Measurements from ENCODE around the gene CPNE5. TPM values are rescaled to one million over a fixed set of nuclear protein-coding genes. Genes with fewer than 3 reads are reported as not detected.
"Not testable (repeated sequence)": the region's sequence is repeated elsewhere in the genome, so short reads cannot be mapped to it uniquely, and the experiment has no call there.

Gene CPNE5
- total RNA-seq, 1 donor from 2014 or later = 59.1 TPM

- CTCF ChIA-PET = no interaction called here
- Mint-ChIP-seq H3K9me3 (no peaks in the 10 kb centered on the region), H3K27ac (no peak overlapping the region), H3K27me3 (peaks cover 3% of the 10 kb centered on the region), H3K36me3 (ENCODE audit: low read depth) (no peaks in the 10 kb centered on the region), H3K4me3 (no peak overlapping the region), H3K4me1 (no peaks in the 10 kb centered on the region)
- no peak for ATAC-seq (ENCODE audit: low read depth)
- TF ChIP-seq CTCF (IDR thresholded peaks at IDR 0.05) = no peak
- no peak for DNase-seq
- POLR2A ChIA-PET = no interaction called here
- intact Hi-C loops (cut with micrococcal nuclease) = no loop called here
Observed at GRCh38 chr6:36814249-36814648, 25.0 kb downstream of the CPNE5 start.

DNA sequence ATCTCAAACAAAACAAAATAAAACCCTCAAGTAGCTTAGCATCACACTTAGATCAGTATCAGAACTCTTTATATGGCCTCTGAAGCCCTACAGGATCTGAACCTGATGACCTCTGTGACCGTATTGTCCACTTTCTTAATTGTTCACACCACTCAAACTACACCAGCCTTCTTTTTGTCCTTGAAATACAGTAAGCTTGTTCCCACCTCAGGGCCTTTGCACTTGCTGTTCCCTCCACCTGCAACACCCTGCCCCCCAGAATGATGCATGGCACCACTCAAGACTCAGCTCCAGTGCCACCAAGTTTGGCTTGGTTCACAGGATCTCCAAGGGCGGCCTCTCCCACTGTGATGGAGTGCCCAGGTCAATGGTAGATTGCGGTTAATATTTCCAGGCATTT lies 25.7 kb downstream of the CPNE5 start:
- Mint-ChIP-seq H3K27ac (no peak overlapping the region), H3K27me3 (peaks cover 7% of the 10 kb centered on the region), H3K9me3 (no peaks in the 10 kb centered on the region), H3K4me3 (no peak overlapping the region), H3K4me1 (no peaks in the 10 kb centered on the region), H3K36me3 (ENCODE audit: low read depth) (no peaks in the 10 kb centered on the region)
- TF ChIP-seq CTCF (IDR thresholded peaks at IDR 0.05) = no peak
- no peak for ATAC-seq (ENCODE audit: low read depth)
- intact Hi-C loops (cut with micrococcal nuclease) = no loop called here
- no peak for DNase-seq
- POLR2A ChIA-PET = interaction anchor here (0.6 kb wide), 1 partner anchor 281 kb away, joined by 6 read pairs; no protein-coding TSS in a partner anchor
- CTCF ChIA-PET = no interaction called here

GRCh38 chr6:36813047-36813446 lies 26.2 kb downstream of the CPNE5 start:
- DNase-seq; H3K27ac Mint-ChIP-seq; ATAC-seq (ENCODE audit: low read depth); H3K4me3 Mint-ChIP-seq; H3K27me3 Mint-ChIP-seq; H3K4me1 Mint-ChIP-seq; CTCF ChIA-PET; H3K9me3 Mint-ChIP-seq; H3K36me3 Mint-ChIP-seq (ENCODE audit: low read depth); intact Hi-C loops (cut with micrococcal nuclease): not testable (repeated sequence)
- POLR2A ChIA-PET = interaction anchor here (0.6 kb wide), 1 partner anchor 281 kb away, joined by 6 read pairs; no protein-coding TSS in a partner anchor

- no peaks in the 10 kb centered on the region for H3K36me3 Mint-ChIP-seq (ENCODE audit: low read depth)
Observed at GRCh38 chr6:36809941-36810803, 29.1 kb downstream of the CPNE5 start.

DNA sequence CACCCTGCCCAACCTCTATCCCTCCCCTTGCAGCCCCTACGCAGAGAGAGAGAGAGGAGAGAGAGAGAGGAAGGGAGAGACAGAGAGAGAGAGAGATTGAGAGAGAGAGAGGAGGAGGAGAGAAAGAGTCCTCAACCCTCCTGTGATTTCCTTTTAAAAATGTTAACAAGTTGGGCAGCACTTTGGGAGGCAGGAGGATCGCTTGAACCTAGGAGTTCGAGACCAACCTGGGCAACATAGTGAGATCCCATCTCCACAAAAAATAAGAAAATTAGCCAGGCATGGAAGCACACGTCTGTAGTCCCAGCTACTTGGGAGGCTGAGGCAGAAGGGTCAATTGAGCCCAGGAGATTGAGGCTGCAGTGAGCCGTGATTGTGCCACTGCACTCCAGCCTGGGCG lies 30.1 kb downstream of the CPNE5 start:
- no peak for TF ChIP-seq CTCF (IDR thresholded peaks at IDR 0.05)
- Mint-ChIP-seq H3K36me3 (ENCODE audit: low read depth) (no peaks in the 10 kb centered on the region), H3K27me3 (peaks cover 22% of the 10 kb centered on the region), H3K4me3 (no peak overlapping the region), H3K9me3 (no peaks in the 10 kb centered on the region), H3K27ac (no peak overlapping the region), H3K4me1 (no peaks in the 10 kb centered on the region)
- intact Hi-C loops (cut with micrococcal nuclease) = no loop called here
- POLR2A ChIA-PET = no interaction called here
- ATAC-seq (ENCODE audit: low read depth) (no peak), DNase-seq (no peak)
- CTCF ChIA-PET = no interaction called here

More at GRCh38 chr6:36809941-36810803, 29.1 kb downstream of the CPNE5 start:
- Mint-ChIP-seq H3K4me1 (no peaks in the 10 kb centered on the region), H3K27ac (no peak overlapping the region), H3K27me3 (peaks cover 17% of the 10 kb centered on the region), H3K4me3 (no peak overlapping the region), H3K9me3 (no peaks in the 10 kb centered on the region)
- DNase-seq = no peak
- ChIA-PET POLR2A (no interaction called here), CTCF (no interaction called here)
- intact Hi-C loops (cut with micrococcal nuclease) = no loop called here
- no peak for ATAC-seq (ENCODE audit: low read depth)
- TF ChIP-seq CTCF (IDR thresholded peaks at IDR 0.05) = no peak

All from activated B cell treated with CpG ODN at 0.5 μM for 24 hours (primary cell).